Activated naive CD8-positive, alpha-beta T cell treated with anti-CD3 and anti-CD28 coated beads for 36 hours (primary cell): ENCODE data around the gene NCR3LG1. TPM values are rescaled to one million over a fixed set of nuclear protein-coding genes. Genes with fewer than 3 reads are reported as not detected.

Experiments used
- total RNA-seq, 2 experiments: library from RNA; stranded (reverse); gene quantifications; one replicate each; pipeline ENCODE4 v1.2.3, GENCODE V29; 2021

The NCR3LG1 gene
- total RNA-seq, 2 experiments from 2014 or later: 5.0 TPM

Other genes starting within 250 kb of the NCR3LG1 start
- 10 to 100 TPM; 27.8 to 28.5 TPM for gene PIK3C2A, start 143.8 kb upstream of the NCR3LG1 start, total RNA-seq
- 10 to 100 TPM; 78.5 to 88.8 TPM for gene NUCB2, start 75.1 kb upstream of the NCR3LG1 start, total RNA-seq
- under 1 TPM; 0.56 to 0.74 TPM for gene KCNJ11, start 36.9 kb downstream of the NCR3LG1 start, total RNA-seq
- gene ABCC8, start 125.0 kb downstream of the NCR3LG1 start, total RNA-seq: not detected
- not detected for gene USH1C, start 192.6 kb downstream of the NCR3LG1 start, total RNA-seq
- gene OTOG, start 195.5 kb downstream of the NCR3LG1 start, total RNA-seq: not detected